Neuronal stem cell (in vitro differentiated cells): ENCODE measurements around the gene CCDC71L.
A peak's percentile ranks its signal among the peaks of the same experiment; 100 is the strongest.
"Not testable (repeated sequence)": the region's sequence is repeated elsewhere in the genome, so short reads cannot be mapped to it uniquely, and the experiment has no call there.

Experiments used
- DNase-seq: peaks from one replicate; pipeline ENCODE4 v3.0.0-alpha.2; 2013; ENCODE audit warnings: low spot score
- H2AFZ ChIP-seq: one replicate; pipeline ENCODE4 v1.6.1; 2013; ENCODE audit warnings: mild to moderate bottlenecking, low read length, inconsistent platforms
- H2AK5ac ChIP-seq: 2 replicates; pipeline ENCODE4 v1.6.1; 2013; ENCODE audit warnings: low read depth, mild to moderate bottlenecking, inconsistent platforms, low read length, moderate library complexity, mixed read lengths
- H2BK120ac ChIP-seq: 2 replicates; pipeline ENCODE4 v1.6.1; 2013; ENCODE audit warnings: low read depth, mild to moderate bottlenecking, inconsistent platforms, low read length, moderate library complexity, mixed read lengths
- H2BK12ac ChIP-seq: one replicate; pipeline ENCODE4 v1.6.1; 2013; ENCODE audit warnings: low read length, inconsistent platforms
- H2BK15ac ChIP-seq: 2 replicates; pipeline ENCODE4 v1.6.1; 2013; ENCODE audit warnings: mild to moderate bottlenecking, low read length, inconsistent platforms, mixed read lengths
- H2BK5ac ChIP-seq: one replicate; pipeline ENCODE4 v1.6.1; 2013; ENCODE audit warnings: inconsistent platforms, mild to moderate bottlenecking, low read length, moderate library complexity
- H3K14ac ChIP-seq: one replicate; pipeline ENCODE4 v1.6.1; 2013; ENCODE audit warnings: low read length, inconsistent platforms
- H3K18ac ChIP-seq: 2 replicates; pipeline ENCODE4 v1.6.1; 2013; ENCODE audit warnings: low read length, inconsistent platforms
- H3K23ac ChIP-seq: 2 replicates; pipeline ENCODE4 v1.6.1; 2013; ENCODE audit warnings: low read depth, mild to moderate bottlenecking, mixed read lengths, low read length, inconsistent platforms; ENCODE audit not compliant: poor library complexity
- H3K27ac ChIP-seq: replicated peaks from 3 replicates; pipeline ENCODE4 v1.5.1; 2013; ENCODE audit warnings: low read length, inconsistent platforms
- H3K27me3 ChIP-seq, 3 experiments: 2 replicates each; pipeline ENCODE4 v1.6.1; 2013; ENCODE audit warnings: low read length in 3 of 3, mild to moderate bottlenecking in 2 of 3, inconsistent platforms in 1 of 3, low read depth in 1 of 3, mixed read lengths in 1 of 3, moderate library complexity in 1 of 3; ENCODE audit not compliant: control insufficient read depth in 3 of 3, insufficient read depth in 3 of 3
- H3K36me3 ChIP-seq, 2 donors: replicated peaks in 1 of 2; 2 replicates each; pipeline ENCODE4 v1.6.1; 2013; ENCODE audit warnings: low read length in 2 of 2; ENCODE audit not compliant: control insufficient read depth in 2 of 2, insufficient read depth in 2 of 2
- H3K4ac ChIP-seq: 2 replicates; pipeline ENCODE4 v1.6.1; 2013; ENCODE audit warnings: inconsistent platforms, mild to moderate bottlenecking, low read length, moderate library complexity
- H3K4me1 ChIP-seq, 2 donors: 1 replicate in 1 of 2; 2 replicates in 1 of 2; pipeline ENCODE4 v1.6.1; 2013; ENCODE audit warnings: low read length in 2 of 2, low read depth in 1 of 2; ENCODE audit not compliant: control insufficient read depth in 2 of 2, insufficient read depth in 1 of 2
- H3K4me2 ChIP-seq: one replicate; pipeline ENCODE4 v1.6.1; 2013; ENCODE audit warnings: mild to moderate bottlenecking, low read length, inconsistent platforms; ENCODE audit not compliant: insufficient read depth, poor library complexity, severe bottlenecking
- H3K4me3 ChIP-seq, 2 donors: 2 replicates each; pipeline ENCODE4 v1.5.1; 2013; ENCODE audit warnings: low read length in 2 of 2, mild to moderate bottlenecking in 2 of 2, inconsistent platforms in 1 of 2, moderate library complexity in 1 of 2
- H3K79me1 ChIP-seq: one replicate; pipeline ENCODE4 v1.6.1; 2013; ENCODE audit warnings: low read depth, mild to moderate bottlenecking, inconsistent platforms, low read length, moderate library complexity
- H3K9ac ChIP-seq: one replicate; pipeline ENCODE4 v1.6.1; 2013; ENCODE audit warnings: mild to moderate bottlenecking, low read depth, low read length, inconsistent platforms; ENCODE audit not compliant: poor library complexity
- H3K9me3 ChIP-seq, 2 donors: replicated peaks in 1 of 2; 2 replicates each; pipeline versions ENCODE3 to v1.6.1; 2013; ENCODE audit warnings: low read length in 2 of 2, mild to moderate bottlenecking in 2 of 2, inconsistent platforms in 1 of 2, low read depth in 1 of 2, mixed read lengths in 1 of 2, moderate library complexity in 1 of 2; ENCODE audit not compliant: control insufficient read depth in 2 of 2, insufficient read depth in 1 of 2
- H4K8ac ChIP-seq: one replicate; pipeline ENCODE4 v1.6.1; 2013; ENCODE audit warnings: low read depth, mild to moderate bottlenecking, inconsistent platforms, low read length, moderate library complexity
- H4K91ac ChIP-seq: one replicate; pipeline ENCODE4 v1.6.1; 2013; ENCODE audit warnings: low read length, low read depth, mild to moderate bottlenecking, inconsistent platforms; ENCODE audit not compliant: poor library complexity
- WGBS, 2 donors: extraction: QIAGEN DNeasy Blood & Tissue Kit; methylation state at CpG; one replicate each; pipeline ENCODE4 v1.1.7; 2013; ENCODE audit warnings: missing lambda C conversion rate in 2 of 2, mixed read lengths in 1 of 2; ENCODE audit not compliant: insufficient read length in 2 of 2, insufficient replicate concordance in 1 of 2; ENCODE audit errors: extremely low coverage in 2 of 2; 5-methylcytosine and 5-hydroxymethylcytosine counted together

The CCDC71L gene

GRCh38 chr7:106673688-106674087 lies 12.7 kb upstream of the CCDC71L start:
- not testable (repeated sequence) for H3K9ac ChIP-seq, H3K36me3 ChIP-seq, H3K4me1 ChIP-seq, H3K4me2 ChIP-seq, H3K4me3 ChIP-seq, H3K18ac ChIP-seq, H2AK5ac ChIP-seq, H2AFZ ChIP-seq, H3K27ac ChIP-seq, H3K23ac ChIP-seq, DNase-seq, H4K8ac ChIP-seq, H2BK5ac ChIP-seq, H3K4ac ChIP-seq, H2BK12ac ChIP-seq, H3K79me1 ChIP-seq, H4K91ac ChIP-seq, H2BK120ac ChIP-seq, H2BK15ac ChIP-seq, H3K14ac ChIP-seq, H3K9me3 ChIP-seq, H3K27me3 ChIP-seq
- no CpG with 5 or more reads among the region's 2 CpGs for WGBS, 2 donors

- not testable (repeated sequence) for H2BK15ac ChIP-seq, H3K27me3 ChIP-seq, H3K4me2 ChIP-seq, H3K79me1 ChIP-seq, H3K18ac ChIP-seq, H3K36me3 ChIP-seq, H3K4ac ChIP-seq, H3K23ac ChIP-seq, H3K9ac ChIP-seq, H2BK120ac ChIP-seq, H3K14ac ChIP-seq, H3K4me1 ChIP-seq, H4K8ac ChIP-seq, H3K27ac ChIP-seq, H2BK12ac ChIP-seq, H4K91ac ChIP-seq, H3K4me3 ChIP-seq, H2BK5ac ChIP-seq, DNase-seq, H2AK5ac ChIP-seq, H3K9me3 ChIP-seq
- no CpG with 5 or more reads among the region's 8 CpGs for WGBS, 2 donors
- peak overlapping the region; percentile 29 for H2AFZ ChIP-seq
These were observed 11.0 kb upstream of the CCDC71L start for GRCh38 chr7:106671930-106672329.

DNA sequence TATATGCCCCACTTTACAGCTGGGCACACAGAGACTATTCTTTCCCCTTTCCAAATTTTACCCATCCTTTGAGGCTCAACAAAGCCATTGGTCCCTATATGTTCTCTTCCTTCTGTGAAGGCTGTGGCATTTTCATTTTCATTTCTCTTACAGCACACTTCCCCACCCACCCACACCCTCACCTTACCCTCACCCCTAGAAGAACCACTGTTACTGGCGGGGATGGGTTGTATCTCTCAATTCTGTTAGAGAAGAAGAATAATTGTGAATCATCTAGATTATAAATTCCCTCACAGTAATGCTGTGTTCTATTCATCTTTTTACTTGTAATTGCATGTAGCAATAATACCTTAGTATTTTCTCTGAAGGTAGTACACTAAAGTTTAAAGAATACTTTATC lies 10.2 kb upstream of the CCDC71L start:
- Histone ChIP-seq H3K27me3 (no peaks in the 10 kb centered on the region), H2BK12ac (no peak overlapping the region), H2BK5ac (no peak overlapping the region), H2AFZ (no peak overlapping the region), H3K4me3 (no peak overlapping the region), H3K4me2 (no peak overlapping the region), H3K36me3 (no peaks in the 10 kb centered on the region), H2BK15ac (no peak overlapping the region), H3K79me1 (no peaks in the 10 kb centered on the region), H3K9ac (no peak overlapping the region), H3K14ac (no peak overlapping the region), H3K23ac (no peak overlapping the region), H4K91ac (no peak overlapping the region), H3K4me1 (no peaks in the 10 kb centered on the region), H3K4ac (no peak overlapping the region), H3K18ac (no peak overlapping the region), H2BK120ac (no peak overlapping the region), H4K8ac (no peak overlapping the region), H2AK5ac (no peak overlapping the region), H3K27ac (no peak overlapping the region), H3K9me3 (no peaks in the 10 kb centered on the region)
- no peak for DNase-seq
- no CpG with 5 or more reads among the region's 1 CpG for WGBS, 2 donors

GRCh38 chr7:106668861-106669524 lies 8.0 kb upstream of the CCDC71L start:
- H2BK120ac ChIP-seq: no peak overlapping the region
- no peak overlapping the region for H3K27ac ChIP-seq
- no peaks in the 10 kb centered on the region for H3K4me1 ChIP-seq
- H2AK5ac ChIP-seq: no peak overlapping the region
- no peaks in the 10 kb centered on the region for H3K9me3 ChIP-seq
- H3K4ac ChIP-seq: no peak overlapping the region
- H2AFZ ChIP-seq: no peak overlapping the region
- no peaks in the 10 kb centered on the region for H3K79me1 ChIP-seq
- no peak for DNase-seq
- no peak overlapping the region for H3K4me3 ChIP-seq
- no peak overlapping the region for H4K8ac ChIP-seq
- H3K18ac ChIP-seq: no peak overlapping the region
- no peak overlapping the region for H3K14ac ChIP-seq
- no peak overlapping the region for H3K9ac ChIP-seq
- peaks cover 0 to 9% (median 0%) of the 10 kb centered on the region in 3 experiments for H3K27me3 ChIP-seq
- H3K36me3 ChIP-seq: no peaks in the 10 kb centered on the region
- H3K23ac ChIP-seq: no peak overlapping the region
- no peak overlapping the region for H4K91ac ChIP-seq
- WGBS, 2 donors: no CpG with 5 or more reads among the region's 6 CpGs
- H2BK5ac ChIP-seq: no peak overlapping the region
- no peak overlapping the region for H2BK15ac ChIP-seq
- H3K4me2 ChIP-seq: no peak overlapping the region
- no peak overlapping the region for H2BK12ac ChIP-seq
